Inferior parietal cortex (tissue), 1 donor: Measurements from ENCODE around the gene FAM107B.
A peak's percentile ranks its signal among the peaks of the same experiment; 100 is the strongest.

Source experiments
- DNase-seq: peaks from one replicate; pipeline ENCODE4 v3.0.0-alpha.2; 2016; ENCODE audit errors: extremely low spot score

Gene FAM107B

DNA sequence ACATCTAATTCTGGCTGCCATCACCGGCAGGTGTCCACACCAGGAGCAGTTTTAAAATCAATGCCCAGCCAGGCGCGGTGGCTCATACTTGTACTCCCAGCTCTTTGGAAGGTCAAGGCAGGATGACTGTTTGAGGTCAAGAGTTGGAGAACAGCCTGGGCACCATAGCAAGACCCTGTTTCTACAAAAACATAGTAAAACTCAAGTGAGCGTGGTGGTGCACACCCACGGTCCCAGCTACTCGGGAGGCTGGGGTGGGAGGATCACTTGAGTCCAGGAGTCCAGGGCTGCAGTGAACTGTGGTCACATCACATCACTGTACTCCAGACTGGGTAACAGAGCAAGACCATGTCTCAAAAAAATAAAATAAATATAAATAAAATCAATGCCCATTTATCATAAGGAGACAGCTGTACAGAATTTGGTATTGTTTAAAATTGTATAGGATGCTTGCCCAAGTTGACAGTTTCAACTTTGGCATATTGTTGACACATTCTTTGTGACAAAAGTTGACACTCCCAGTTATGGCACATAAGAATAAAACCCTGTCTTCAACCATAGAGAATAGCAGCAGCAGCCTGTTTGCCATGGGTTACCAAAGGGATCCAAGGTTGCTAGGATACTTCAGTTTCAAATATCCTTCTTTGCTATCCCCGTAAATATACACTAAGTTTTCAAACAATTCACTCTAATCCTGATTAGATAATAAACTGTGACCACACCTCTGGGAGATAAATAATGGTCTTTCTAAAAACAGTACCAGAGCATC, 193.0 kb downstream of the FAM107B start:
- no peak for DNase-seq

DNA sequence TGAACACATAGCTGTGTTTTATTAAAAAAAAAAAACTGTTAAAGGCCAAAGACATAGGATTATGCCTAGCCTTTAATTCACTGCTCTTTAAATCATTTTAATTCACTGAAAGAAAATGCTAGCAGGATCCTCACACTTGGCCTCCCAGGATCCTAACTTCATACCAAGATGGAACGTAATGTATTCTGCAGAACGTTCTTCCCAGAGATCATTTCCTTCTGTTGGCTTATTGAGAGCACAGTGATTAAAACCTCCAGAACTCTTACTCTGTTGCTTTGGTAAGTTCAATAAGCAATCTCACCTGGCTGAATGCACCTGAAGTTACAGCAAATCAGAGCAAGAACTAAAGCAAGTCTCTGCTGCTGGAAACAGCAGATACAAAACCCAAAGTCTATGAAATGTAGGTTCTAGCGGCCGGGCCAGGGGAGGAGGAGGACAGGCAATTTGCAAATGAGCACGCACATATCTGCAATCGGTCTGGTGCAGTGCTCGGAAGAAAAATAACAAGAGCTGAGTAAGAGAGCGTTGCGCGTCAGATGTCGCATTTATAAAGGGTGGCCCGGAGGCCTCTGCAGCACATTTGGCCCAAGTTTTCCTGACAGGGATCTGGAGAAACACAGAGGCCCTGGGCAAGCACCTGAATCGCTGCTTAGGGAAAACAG, 193.9 kb downstream of the FAM107B start:
- DNase-seq: no peak

GRCh38 chr10:14579405-14579804, 195.3 kb downstream of the FAM107B start:
- DNase-seq: no peak

- DNase-seq: no peak
Measured at GRCh38 chr10:14578060-14578952, 196.4 kb downstream of the FAM107B start.

GRCh38 chr10:14574885-14575284, 199.8 kb downstream of the FAM107B start:
- DNase-seq: no peak

DNA sequence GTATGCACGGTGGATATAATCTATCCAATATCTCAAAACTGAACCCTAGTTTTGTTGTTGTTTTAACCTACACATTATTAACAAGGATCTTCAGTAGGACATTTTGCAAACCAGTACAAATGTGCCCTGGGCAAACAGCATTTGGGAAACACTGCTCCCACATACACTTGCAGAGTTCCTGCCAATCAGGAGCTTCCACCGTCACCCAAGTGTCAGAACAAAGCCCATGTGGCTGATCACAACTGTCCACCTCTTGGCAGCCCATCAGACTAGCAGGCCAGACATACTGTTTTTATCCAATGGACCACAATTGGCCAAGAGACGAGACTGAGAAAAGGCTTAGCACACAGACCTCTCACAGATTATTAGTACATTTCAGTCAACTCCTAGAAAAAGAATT, 200.4 kb downstream of the FAM107B start:
- DNase-seq: no peak

DNA sequence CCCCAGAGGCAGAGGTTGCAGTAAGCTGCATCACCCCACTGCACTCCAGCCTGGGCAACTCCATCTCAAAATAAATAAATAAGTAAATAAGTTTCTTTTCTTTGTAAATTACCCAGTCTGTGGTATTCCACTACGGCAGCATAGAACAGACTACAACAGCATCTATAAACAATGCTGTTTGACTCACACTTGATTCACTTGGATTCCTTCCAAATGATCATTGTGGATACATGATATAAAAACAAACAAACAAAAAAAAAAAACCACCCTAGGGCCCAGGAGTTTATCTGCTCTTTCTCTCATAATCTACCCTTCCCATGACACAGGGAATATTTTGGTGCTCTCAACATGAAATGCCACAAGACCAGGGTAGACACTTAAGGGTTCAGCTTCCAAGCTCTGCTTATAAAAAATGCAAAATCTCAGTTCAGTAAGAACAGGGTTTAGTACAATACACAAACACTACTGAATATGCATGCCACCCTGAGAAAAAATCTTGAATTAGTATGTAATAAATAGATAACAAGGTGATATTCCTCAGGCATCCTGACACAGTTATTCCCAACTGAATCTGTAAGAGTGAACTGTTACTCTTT, 200.9 kb downstream of the FAM107B start:
- DNase-seq: no peak

DNA sequence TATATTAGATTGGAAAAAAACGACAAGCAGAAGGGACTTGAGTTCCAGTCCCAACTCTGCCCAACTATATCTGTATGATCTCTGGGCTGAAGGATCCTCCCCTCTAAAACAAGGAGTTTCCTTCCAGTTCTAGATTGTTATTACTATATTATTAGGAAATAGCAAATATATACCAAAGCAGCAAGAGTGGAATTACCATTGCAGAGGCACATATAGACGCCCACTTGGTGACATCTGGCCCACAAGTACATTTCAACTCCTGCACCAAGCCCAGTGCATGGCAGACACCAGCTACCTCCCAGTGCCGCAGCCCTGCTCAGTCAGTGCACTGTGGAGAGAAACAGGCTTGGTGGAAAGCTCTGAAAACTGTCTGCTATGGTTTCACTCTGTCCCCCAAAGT, 201.9 kb downstream of the FAM107B start:
- DNase-seq: no peak

DNA sequence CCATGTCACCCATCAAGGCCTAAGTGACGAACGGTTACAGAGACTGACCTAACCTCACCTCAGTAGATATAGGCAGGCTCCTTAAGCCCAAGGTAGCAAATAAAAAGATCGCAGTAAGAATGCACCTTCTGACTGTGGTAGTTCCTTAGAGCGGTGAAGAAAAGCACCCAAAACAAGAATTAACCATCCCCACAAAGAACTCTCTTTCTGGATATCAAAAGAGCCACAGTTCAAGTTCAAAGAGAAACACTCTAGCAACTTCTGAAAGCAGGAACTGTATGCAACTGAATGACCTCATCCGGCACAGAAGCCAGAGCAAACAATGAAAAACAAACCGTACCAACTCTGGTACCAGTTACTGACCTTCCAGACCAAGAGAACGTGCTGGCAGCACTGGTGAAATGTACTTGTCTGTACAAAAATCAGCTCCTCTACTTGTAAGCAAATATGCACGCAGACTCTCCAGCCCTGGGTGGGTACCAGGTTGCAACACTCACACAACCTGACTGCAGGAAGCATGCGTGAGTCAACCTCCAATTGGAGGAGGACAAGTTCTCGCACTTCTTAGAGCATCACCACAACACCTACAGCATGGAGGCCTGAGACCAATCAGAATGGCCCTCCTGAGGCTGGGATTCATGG, 202.7 kb downstream of the FAM107B start:
- DNase-seq: peak; percentile 84

DNA sequence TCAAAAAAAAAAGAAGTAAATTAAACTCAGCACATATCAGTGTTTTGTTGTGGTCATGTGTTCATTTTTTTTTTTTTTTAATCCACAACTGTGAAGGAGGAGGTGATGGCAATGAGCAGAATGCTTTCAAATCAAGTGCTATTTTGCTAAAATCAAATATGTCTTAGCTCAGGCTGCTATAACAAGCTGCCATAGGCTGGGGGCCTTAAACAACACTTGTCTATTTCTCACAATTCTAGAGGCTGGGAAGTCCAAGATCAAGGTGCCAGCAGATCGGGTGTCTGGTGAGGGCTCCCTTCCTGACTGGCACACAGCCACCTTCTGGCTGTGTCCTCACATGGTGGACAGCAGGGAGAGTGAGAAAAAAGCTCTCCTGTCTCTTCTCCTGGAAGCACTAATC, 203.9 kb downstream of the FAM107B start:
- no peak for DNase-seq

DNA sequence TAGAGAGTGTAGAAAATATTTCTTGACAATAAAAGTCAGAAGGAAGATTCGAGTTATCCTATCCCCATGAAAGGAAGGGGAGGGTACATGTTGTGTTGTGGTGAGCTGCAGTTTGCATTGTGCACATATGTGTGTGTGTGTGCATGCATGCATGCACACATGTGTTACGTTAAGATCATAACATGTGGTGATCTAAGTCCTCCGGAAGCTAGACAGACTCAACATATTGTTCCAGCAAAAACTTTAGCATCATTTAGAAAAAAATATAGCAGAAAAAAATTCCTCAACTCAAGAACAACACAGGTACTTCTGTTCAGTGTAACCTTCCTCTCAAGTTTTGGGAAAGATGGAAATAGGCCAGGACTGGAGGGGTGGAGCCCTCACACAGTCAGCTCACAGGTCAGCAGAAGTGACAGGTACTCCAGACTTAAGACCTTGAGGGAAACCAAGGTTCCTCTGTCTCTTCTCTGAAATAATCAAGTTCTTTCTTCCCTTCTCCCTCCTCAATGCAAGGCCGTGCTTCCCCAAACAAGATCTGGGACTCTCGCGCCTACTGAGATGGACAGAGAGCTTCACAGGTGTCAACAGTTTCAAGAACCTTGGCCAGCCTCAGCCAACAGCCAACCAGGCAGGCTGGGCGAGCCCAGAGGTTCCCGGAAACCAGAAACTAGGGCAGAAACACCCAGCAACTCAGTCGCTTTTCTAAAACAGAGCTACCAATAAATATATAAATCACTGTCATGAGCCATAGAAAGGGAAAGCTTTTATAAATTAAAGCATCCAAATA, 205.2 kb downstream of the FAM107B start:
- DNase-seq: no peak

DNA sequence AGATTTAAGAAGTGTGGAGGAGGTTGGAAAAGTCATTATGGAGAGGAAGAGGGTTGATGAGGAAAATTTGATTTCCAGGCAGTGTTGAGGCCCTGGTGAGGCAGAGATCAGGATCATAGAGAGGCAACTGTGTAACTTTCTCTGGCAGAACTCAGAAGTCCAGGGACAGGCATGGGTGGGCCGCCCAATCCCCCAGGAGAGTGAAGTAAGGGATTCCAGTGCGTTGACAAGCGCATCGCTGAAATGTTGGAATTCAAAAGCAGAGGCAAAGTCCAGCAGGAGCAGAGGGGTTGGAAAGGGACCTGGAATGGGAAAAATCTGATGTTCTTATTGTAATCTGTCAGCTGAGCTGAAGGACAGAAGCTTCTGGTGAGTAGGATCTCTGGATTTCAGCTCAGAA, 207.3 kb downstream of the FAM107B start:
- DNase-seq: no peak

DNA sequence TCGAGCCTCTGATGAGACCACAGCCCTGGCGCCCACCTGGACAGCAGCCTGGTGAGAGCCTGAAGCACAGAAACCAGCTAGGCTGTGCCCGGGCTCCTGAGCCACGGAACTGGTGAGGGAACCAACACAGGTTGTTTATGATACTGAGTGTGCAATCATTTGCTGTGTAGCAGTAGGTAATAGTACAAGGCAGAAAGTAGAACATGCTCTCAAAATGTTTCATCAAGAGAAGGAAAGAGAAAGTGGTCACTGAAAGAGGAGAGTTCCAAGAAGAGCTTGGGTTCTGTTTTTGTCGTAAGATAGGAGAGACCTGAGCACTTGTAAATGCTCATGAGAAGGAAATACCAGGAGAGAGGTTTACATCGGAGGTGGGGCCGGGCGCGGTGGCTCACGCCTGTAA, 208.2 kb downstream of the FAM107B start:
- DNase-seq: no peak

- DNase-seq: no peak
Measured at GRCh38 chr10:14565199-14565598, 209.5 kb downstream of the FAM107B start.

DNA sequence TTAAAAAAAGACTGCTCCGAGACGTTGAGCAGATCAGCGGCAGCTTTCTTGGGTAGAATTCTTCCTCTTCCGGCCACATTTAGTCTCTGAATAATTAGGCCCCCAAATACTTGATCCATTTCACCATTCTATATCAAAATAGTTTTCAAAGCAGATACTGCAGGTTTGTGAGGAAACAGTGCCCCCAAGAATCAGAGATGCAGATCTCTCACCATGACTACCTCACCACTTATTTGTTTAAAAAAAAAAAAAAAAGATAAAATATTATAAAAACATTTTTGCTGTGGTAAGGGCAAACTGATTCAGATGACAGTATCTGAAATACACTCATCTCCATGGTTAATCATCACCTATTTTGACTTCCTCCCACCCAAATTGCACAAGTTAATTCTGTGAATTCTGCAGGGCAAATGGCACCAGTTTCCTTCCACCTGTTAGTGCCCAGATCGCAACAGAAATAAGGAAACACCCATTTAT, 210.4 kb downstream of the FAM107B start:
- no peak for DNase-seq

DNA sequence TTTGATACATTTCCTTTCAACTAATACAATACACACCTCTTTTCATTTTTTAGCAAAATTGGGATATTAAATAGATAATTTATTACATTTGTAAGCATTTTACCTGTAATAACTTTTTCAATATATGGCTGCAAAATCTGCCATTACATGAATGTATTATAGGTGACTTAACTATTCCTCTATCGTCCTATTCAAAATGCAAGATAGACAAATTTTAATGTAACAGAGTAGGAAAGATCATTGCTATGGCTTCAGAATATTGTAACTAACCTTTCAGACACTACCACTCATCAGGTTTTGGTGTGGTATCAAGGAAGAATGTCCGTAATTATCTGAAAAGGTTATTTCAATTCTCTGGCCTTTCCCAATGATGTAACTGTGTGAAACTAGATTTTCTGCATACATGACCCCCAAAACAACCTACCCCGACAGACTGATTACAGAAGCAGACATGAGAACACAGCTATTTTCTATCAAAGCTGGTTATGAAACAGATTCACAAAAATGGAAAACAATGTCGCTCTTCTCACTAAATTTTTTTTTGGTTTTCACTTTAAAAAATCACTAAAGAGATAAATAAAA, 211.2 kb downstream of the FAM107B start:
- DNase-seq: no peak

DNA sequence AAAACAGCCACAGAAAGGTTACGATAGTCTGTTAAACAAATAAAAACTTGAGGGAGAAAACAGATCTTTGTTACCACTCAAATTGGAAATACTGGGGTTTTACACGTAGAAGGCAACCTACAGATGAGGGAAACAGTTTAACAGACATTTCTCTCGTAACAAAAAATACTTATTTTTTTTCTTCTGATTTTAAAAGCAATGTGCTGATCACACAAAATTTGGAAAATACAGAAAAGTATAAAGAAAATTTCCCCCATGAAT, 211.7 kb downstream of the FAM107B start:
- no peak for DNase-seq

DNA sequence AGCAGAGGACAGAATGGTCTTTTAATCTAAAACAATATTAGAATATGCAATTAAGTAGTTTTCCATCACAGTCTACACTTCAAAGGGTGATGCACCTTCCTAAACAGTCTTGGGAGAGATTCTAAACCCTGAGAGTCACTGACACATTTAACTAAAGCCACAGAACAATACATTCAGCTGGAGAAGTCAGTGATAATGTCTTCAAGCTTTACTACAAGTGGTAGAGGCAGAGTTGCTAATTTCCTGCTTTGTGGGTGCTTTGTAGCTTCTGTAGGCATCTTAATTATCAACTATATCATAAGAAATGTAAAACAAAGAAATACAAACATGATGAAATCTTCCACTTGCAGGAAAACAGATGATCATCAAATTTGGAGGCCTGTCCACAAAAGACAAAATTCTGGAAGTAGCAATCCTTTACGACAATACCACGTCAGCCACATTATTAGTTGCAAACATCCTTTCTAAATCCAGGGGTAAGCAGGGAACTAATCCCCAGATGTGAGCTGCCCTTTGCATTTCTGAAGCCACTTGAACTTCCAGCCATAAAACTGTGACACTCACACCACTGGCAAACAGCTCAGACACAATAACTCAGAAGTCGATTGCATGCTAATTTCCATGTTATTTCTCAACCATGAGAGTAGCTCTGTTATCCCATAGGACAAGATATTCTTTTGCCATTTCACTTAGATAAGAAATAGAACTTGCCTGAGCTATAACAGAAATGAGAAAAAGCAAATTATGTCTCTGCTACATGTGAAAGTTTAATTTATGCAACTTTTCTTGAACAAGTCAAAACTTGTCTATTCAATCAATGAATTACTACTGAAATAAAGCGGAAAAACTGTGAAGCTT, 212.2 kb downstream of the FAM107B start:
- no peak for DNase-seq
